ENCODE measurements around the gene SMIM32. TPM values are rescaled to one million over a fixed set of nuclear protein-coding genes. Genes with fewer than 3 reads are reported as not detected.

SMIM32 gene
- total RNA-seq, 1 donor from 2014 or later: not detected

DNA sequence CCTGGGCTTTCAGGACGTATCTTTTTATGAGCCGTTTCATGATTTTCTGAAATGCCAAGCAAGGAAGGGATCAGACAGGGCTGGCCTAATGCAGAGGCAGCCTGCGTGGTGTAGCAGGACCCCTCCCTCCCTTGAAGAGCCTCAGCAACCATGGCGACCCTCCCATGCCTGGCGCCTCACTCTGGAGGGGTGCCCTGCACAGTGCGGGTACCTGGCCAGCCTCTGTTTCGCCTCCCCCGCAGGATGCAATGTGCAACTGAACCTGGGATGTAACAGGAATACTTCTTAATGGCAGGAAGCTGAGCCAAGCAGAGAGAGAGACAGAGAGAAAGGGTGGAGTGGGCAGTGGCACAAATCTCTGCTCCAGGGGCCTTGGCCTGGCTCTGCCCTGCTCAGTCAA lies 23.3 kb upstream of the SMIM32 start:
- intact Hi-C loops (cut with micrococcal nuclease): no loop called here

DNA sequence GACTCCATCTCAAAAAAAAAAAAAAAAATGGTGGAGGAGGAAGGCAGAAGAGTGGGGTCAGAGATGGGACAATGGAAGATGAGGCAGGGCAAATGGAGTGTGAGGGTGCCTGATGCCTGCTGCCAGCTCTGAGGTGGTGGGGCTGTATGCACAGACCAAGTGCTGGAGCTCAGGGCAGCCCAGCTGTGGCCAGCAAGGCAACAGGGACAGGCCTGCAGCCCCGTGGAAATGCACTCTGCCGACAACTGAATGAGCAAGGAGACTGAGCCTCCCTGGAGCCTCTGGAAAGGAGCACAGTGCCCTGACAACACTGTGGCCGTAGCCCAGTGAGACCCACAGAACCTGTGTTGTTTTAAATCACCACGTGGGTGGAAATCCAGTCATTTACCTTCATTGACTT lies 22.9 kb upstream of the SMIM32 start:
- Mint-ChIP-seq H3K4me1 (ENCODE audit: low read depth) (no peaks in the 10 kb centered on the region), H3K27me3 (ENCODE audit: insufficient read depth) (no peaks in the 10 kb centered on the region), H3K36me3 (ENCODE audit: low read depth) (no peaks in the 10 kb centered on the region), H3K27ac (no peak overlapping the region), H3K4me3 (no peak overlapping the region), H3K9me3 (no peaks in the 10 kb centered on the region)
- intact Hi-C loops (cut with micrococcal nuclease): no loop called here
- DNase-seq (ENCODE audit: low spot score): no peak

More for the DNA sequence above, 23.3 kb upstream of the SMIM32 start:
- no peaks in the 10 kb centered on the region for H3K27me3 Mint-ChIP-seq (ENCODE audit: insufficient read depth)
- H3K36me3 Mint-ChIP-seq (ENCODE audit: low read depth): no peaks in the 10 kb centered on the region
- no peaks in the 10 kb centered on the region for H3K4me1 Mint-ChIP-seq (ENCODE audit: low read depth)
- H3K27ac Mint-ChIP-seq: no peak overlapping the region
- H3K4me3 Mint-ChIP-seq: no peak overlapping the region
- DNase-seq (ENCODE audit: low spot score): no peak
- peaks cover 3% of the 10 kb centered on the region for H3K9me3 Mint-ChIP-seq

DNA sequence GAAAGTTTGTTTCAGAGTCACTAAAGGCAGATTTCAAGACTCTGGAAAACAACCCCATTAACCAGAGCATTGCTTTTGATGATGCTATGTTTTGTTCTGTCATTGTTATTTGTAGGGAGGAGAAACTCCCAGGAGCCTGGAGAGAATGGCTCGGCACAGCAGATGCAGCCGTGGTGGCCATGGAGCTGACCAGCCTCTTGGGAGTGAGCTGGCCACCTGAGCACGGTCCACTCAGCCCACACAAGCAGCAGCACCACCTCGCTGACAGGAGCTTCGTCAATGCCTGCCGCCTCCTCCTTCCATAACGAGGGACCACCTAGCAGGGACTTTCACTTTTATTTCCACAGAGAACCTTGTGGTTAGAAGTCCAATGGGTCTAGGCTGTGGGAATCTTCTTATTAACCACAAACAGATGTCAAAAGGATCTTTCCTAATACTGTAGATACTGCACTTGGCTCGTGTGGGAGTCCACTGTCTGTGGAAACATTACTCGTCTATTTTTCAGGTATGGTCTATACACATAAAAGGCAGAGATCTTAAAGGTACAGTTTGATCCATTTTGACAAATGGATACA lies 21.0 kb upstream of the SMIM32 start:
- Mint-ChIP-seq H3K9me3 (no peaks in the 10 kb centered on the region), H3K4me1 (ENCODE audit: low read depth) (no peaks in the 10 kb centered on the region), H3K27me3 (ENCODE audit: insufficient read depth) (no peaks in the 10 kb centered on the region), H3K36me3 (ENCODE audit: low read depth) (no peaks in the 10 kb centered on the region), H3K27ac (no peak overlapping the region), H3K4me3 (no peak overlapping the region)
- intact Hi-C loops (cut with micrococcal nuclease): no loop called here
- no peak for DNase-seq (ENCODE audit: low spot score)

DNA sequence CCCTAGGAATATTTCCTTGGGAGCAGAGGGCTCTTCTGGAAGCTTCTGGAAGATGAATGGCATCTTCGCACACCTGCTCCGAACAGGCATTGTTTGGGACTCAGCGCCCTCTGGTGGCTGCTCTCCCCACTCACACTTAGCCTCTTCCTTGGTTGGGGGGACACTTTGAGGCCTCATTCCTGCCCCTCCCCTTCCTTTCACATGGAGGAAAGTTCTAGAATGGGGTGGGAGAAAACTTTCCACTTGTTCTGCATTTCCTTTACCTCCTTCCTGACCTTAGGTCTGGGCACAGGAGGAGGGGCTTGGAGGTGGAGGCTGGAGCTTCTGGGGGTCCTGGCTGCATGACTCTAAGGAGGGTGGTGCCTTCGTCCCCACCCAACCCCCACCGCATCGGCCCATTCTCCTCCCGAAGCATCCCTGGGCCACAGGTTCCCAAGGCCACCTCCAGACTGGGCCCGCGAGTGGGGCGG lies 19.3 kb upstream of the SMIM32 start:
- Mint-ChIP-seq H3K9me3 (no peaks in the 10 kb centered on the region), H3K4me3 (no peak overlapping the region), H3K27ac (no peak overlapping the region), H3K4me1 (ENCODE audit: low read depth) (no peaks in the 10 kb centered on the region), H3K36me3 (ENCODE audit: low read depth) (no peaks in the 10 kb centered on the region), H3K27me3 (ENCODE audit: insufficient read depth) (peaks cover 3% of the 10 kb centered on the region)
- DNase-seq (ENCODE audit: low spot score): peak; percentile 8
- intact Hi-C loops (cut with micrococcal nuclease): loop anchor here (1.0 kb wide), 2 partner anchors 267 to 325 kb away; no protein-coding TSS in a partner anchor

DNA sequence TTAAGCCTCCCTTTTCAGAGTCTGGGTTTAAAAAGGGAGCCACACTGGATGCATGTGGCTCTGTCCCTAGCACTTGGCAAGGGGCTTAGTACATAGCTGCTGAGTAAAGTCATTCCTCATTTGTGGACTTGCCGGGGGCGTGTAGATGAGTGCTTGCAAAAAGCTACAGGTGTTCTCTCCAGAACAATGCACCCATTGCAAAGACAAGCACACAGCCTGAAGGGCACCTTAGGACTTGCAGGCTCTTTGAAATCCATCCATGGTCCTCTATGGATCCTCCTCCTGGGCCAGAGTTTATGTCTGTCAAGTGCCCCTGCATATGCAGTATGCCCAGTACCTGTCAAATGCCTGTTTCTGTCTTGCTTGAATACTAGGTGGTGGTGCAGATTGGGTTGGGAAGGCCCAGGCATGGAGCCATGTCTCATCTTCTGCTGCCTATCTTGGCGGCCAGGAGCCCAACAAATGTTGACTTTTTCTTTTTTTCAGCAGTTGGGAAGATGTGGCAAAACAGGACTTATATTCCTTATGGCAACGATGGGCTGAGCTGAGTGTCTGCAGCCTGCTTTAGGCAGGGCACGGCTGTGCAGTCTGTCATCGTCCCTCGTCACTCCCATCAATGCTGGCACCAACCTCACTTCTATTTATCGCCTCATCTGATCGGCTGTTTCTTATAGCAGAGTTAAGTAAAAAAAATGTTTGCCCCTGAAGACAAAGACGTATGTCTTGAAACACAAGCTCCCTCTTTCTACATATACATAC lies 18.5 kb upstream of the SMIM32 start:
- H3K36me3 Mint-ChIP-seq (ENCODE audit: low read depth): no peaks in the 10 kb centered on the region
- peaks cover 4% of the 10 kb centered on the region for H3K27me3 Mint-ChIP-seq (ENCODE audit: insufficient read depth)
- DNase-seq (ENCODE audit: low spot score): no peak
- H3K4me3 Mint-ChIP-seq: no peak overlapping the region
- intact Hi-C loops (cut with micrococcal nuclease): loop anchor here (1.0 kb wide), 2 partner anchors 266 to 324 kb away; no protein-coding TSS in a partner anchor
- no peaks in the 10 kb centered on the region for H3K4me1 Mint-ChIP-seq (ENCODE audit: low read depth)
- H3K27ac Mint-ChIP-seq: no peak overlapping the region
- no peaks in the 10 kb centered on the region for H3K9me3 Mint-ChIP-seq

DNA sequence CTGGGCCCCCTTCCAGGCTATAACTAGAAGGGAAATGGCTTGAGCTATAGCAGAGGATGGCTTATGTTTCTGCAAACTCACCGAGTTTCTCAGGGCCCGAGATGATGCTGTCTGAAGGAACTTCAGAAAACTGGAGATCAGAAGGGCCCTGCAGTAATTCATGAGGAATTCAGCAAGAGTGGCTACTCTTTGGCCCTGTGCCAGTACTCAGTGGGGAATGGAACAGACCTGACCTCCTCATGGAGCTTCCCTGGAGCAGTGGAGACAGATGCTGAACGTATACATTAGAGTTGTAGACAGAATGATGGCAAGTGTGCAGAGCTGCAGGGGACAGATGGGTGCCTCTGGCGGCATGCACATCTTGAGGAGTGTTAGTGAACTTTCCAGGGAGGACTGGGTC lies 17.3 kb upstream of the SMIM32 start:
- Mint-ChIP-seq H3K9me3 (no peaks in the 10 kb centered on the region), H3K36me3 (ENCODE audit: low read depth) (no peaks in the 10 kb centered on the region), H3K4me3 (no peak overlapping the region), H3K27me3 (ENCODE audit: insufficient read depth) (peaks cover 5% of the 10 kb centered on the region), H3K27ac (no peak overlapping the region), H3K4me1 (ENCODE audit: low read depth) (no peaks in the 10 kb centered on the region)
- intact Hi-C loops (cut with micrococcal nuclease): no loop called here
- no peak for DNase-seq (ENCODE audit: low spot score)

DNA sequence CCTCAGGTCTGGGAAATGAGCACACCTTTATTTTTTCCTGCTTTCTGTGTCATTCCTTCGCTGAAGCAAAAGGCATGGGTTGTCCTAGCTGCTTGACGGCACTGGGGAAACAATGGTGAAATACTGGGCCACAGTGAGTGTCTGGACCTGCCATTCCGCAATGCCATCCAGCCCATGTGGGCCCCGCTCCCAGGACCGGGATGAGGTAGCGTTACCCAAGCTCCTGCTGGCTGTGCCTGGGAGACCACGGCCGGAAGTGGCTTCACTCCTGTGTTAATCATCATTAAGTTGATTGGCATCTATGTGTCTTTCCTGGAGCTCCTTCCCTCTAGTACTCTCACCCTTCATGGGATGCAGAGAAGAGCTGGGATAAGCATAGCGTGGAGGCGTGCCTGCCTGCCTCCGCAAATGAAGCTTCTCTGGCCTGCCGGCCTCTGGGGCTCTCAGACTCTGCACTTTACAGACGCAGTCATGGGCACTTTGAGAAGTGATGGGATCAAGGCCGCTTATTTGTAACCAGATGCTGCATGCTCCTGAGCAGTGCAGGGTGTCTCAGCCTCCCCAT lies 16.5 kb upstream of the SMIM32 start:
- H3K4me3 Mint-ChIP-seq: no peak overlapping the region
- no peaks in the 10 kb centered on the region for H3K36me3 Mint-ChIP-seq (ENCODE audit: low read depth)
- DNase-seq (ENCODE audit: low spot score): no peak
- no peaks in the 10 kb centered on the region for H3K4me1 Mint-ChIP-seq (ENCODE audit: low read depth)
- H3K27me3 Mint-ChIP-seq (ENCODE audit: insufficient read depth): peaks cover 6% of the 10 kb centered on the region
- intact Hi-C loops (cut with micrococcal nuclease): no loop called here
- no peak overlapping the region for H3K27ac Mint-ChIP-seq
- no peaks in the 10 kb centered on the region for H3K9me3 Mint-ChIP-seq

DNA sequence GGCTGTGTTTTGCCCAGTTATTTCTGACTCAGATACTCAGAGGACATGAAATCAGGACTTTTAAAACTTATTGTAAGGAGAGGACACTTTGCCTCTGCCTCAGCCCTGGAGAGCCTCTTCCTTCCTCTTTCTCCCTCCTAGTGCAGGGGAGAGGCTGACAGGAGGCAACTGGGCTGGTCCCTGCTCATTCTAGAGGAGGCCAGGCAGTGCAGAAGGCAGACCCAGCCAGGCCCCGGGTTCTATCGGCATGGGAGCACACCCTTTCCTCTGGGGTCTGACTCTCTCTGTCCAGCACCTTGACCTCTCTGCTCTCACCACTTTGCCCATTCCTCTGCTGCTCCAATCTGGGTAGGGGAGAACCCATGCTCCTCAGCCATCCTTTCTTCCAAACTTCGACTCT lies 16.0 kb upstream of the SMIM32 start:
- Mint-ChIP-seq H3K9me3 (no peaks in the 10 kb centered on the region), H3K27me3 (ENCODE audit: insufficient read depth) (peaks cover 9% of the 10 kb centered on the region), H3K36me3 (ENCODE audit: low read depth) (no peaks in the 10 kb centered on the region), H3K4me1 (ENCODE audit: low read depth) (no peaks in the 10 kb centered on the region), H3K27ac (no peak overlapping the region), H3K4me3 (no peak overlapping the region)
- DNase-seq (ENCODE audit: low spot score): no peak
- intact Hi-C loops (cut with micrococcal nuclease): no loop called here

DNA sequence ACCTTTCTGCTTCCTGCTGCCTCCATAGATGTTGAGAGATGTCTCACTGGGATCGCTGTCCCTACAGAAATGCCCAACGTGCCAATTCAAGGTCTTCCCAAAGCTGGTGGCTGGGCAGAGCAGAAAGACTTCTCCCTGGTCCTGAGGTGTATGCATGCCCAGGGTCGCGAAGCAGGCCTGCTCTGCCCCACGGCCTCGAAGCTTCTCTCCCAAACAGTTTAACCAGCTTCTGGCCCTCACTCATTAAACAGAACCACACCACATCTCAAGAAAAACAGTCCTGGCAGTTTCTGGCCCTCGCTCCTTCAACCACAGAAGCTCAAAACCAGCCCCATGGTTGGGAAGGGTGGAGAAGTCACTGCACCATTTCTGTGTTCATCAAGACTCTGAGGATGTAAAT lies 14.7 kb upstream of the SMIM32 start:
- Mint-ChIP-seq H3K4me3 (no peak overlapping the region), H3K4me1 (ENCODE audit: low read depth) (no peaks in the 10 kb centered on the region), H3K27ac (no peak overlapping the region), H3K27me3 (ENCODE audit: insufficient read depth) (peaks cover 14% of the 10 kb centered on the region), H3K9me3 (no peaks in the 10 kb centered on the region), H3K36me3 (ENCODE audit: low read depth) (no peaks in the 10 kb centered on the region)
- intact Hi-C loops (cut with micrococcal nuclease): no loop called here
- no peak for DNase-seq (ENCODE audit: low spot score)

DNA sequence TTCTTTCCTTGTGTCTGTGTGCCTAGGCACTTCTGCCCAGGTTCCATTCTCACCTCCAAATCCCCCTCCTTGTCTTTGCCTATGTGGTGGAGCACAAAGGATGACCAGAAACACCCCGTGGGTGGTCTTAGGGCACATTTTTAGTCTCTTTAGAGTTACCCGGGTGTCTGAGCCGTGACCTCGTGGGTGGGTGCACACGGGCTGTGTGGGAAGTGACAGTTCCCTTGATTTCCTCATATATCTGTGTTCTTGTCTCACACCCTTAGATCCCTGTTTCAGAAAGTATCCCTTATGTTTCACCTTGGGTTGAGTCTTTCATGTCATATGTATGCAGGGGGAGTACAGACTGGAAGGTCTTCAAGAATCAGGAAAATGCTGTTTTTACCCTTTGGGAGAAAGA lies 13.4 kb upstream of the SMIM32 start:
- intact Hi-C loops (cut with micrococcal nuclease): no loop called here
- H3K27me3 Mint-ChIP-seq (ENCODE audit: insufficient read depth): peaks cover 16% of the 10 kb centered on the region
- no peak overlapping the region for H3K27ac Mint-ChIP-seq
- H3K4me1 Mint-ChIP-seq (ENCODE audit: low read depth): no peaks in the 10 kb centered on the region
- no peak for DNase-seq (ENCODE audit: low spot score)
- H3K4me3 Mint-ChIP-seq: no peak overlapping the region
- H3K9me3 Mint-ChIP-seq: no peaks in the 10 kb centered on the region
- H3K36me3 Mint-ChIP-seq (ENCODE audit: low read depth): no peaks in the 10 kb centered on the region

DNA sequence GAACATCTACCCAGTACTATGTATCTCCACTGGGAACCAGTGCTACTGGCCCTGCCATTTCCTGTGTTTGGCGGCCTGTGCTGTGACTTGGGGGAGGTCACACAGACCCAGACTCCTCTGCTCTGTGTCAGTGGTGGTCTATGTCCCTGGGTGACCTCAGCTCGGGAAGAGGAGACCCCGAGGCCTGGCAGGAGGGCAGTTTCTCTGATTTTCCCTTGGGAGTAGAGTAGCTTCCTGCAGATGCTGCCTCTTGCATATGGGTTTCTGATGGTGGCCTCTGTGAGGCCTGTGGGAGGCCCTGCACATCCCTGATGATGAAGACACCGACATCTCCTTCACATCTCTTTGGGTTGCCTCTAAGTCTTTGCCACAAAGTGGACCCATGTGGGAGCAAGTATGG lies 13.0 kb upstream of the SMIM32 start:
- no peak for DNase-seq (ENCODE audit: low spot score)
- Mint-ChIP-seq H3K9me3 (no peaks in the 10 kb centered on the region), H3K4me1 (ENCODE audit: low read depth) (no peaks in the 10 kb centered on the region), H3K27me3 (ENCODE audit: insufficient read depth) (peaks cover 16% of the 10 kb centered on the region), H3K4me3 (no peak overlapping the region), H3K36me3 (ENCODE audit: low read depth) (no peaks in the 10 kb centered on the region), H3K27ac (no peak overlapping the region)
- intact Hi-C loops (cut with micrococcal nuclease): no loop called here

DNA sequence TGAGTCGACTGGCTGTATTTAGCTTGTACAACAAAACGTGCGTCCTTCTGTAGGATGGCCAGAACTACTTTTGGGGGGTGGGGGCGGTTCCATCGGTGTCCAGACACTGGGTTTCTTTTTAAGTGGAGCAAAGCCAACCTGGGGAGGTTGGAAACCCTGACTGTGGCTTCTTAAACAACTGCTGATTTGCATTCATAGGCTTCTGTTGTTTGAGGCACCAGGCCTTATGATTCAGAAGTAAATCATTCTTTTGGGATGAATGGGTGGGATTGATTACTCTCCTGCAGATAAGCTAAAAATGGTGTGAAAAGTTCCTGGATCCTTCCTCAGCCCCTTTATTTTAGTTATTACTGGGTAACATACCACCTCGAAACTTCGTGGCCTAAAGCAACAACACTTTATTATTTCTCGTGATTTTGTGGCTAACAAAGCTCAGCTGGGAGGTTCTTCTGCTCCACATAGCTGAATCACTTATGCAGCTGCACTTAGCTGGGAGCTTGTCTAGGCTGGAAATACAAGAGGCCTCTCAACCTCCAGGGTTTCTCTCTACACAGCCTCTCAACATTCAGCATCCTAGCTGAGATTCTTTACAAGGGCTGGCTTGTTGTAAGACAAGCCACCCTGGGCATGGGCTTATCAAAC lies 12.2 kb upstream of the SMIM32 start:
- Mint-ChIP-seq H3K4me3 (no peak overlapping the region), H3K4me1 (ENCODE audit: low read depth) (no peaks in the 10 kb centered on the region), H3K9me3 (no peaks in the 10 kb centered on the region), H3K36me3 (ENCODE audit: low read depth) (no peaks in the 10 kb centered on the region), H3K27ac (no peak overlapping the region), H3K27me3 (ENCODE audit: insufficient read depth) (peaks cover 16% of the 10 kb centered on the region)
- intact Hi-C loops (cut with micrococcal nuclease): no loop called here
- no peak for DNase-seq (ENCODE audit: low spot score)

DNA sequence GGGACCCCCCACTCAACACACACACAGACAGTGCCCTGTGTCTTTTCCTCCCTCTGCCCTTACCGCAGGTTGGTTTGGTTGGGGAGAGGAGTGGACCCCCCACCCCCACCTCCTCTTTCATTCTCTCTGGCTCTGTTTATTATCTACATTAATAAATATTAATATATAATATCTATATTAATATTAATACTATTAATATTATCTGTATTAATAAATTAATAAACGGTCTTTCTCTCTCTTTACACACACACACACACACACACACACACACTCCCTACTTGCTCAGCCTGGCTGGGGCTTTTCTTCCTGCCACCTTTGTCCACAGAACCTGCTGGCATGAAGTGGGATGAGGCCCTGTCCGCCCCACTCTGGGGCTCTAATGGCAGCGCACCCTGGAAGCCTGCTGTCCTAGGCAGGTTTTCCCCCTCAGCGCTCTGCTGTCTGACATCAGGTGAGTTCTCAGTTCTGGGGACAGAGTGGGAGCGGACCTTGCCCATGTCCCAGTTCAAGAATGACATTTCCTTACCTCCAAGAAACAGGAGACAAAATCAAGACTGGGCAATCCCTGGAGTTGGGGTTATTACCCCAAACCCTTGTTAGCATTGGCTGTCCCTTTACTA lies 10.5 kb upstream of the SMIM32 start:
- Mint-ChIP-seq H3K36me3 (ENCODE audit: low read depth) (no peaks in the 10 kb centered on the region), H3K4me1 (ENCODE audit: low read depth) (no peaks in the 10 kb centered on the region), H3K9me3 (no peaks in the 10 kb centered on the region), H3K27ac (no peak overlapping the region), H3K4me3 (no peak overlapping the region), H3K27me3 (ENCODE audit: insufficient read depth) (peaks cover 14% of the 10 kb centered on the region)
- no peak for DNase-seq (ENCODE audit: low spot score)
- intact Hi-C loops (cut with micrococcal nuclease): no loop called here

Data from activated T-helper 1 cell treated with anti-CD3 and anti-CD28 coated beads, Interleukin-12 subunit alpha, Interleukin-12 subunit beta, Interleukin-2, Interleukin-4 antibody, amounts not matched to agents 30 ng/mL and 10 ng/mL and 1 ng/mL, durations not matched to agents 14 hours and 24 hours and 36 hours (primary cell).